Measurements from ENCODE around the gene TRAF3.

The TRAF3 gene

GRCh38 chr14:102784892-102785594, 7.8 kb downstream of the TRAF3 start:
- no peak overlapping the region for H4K91ac ChIP-seq (ENCODE audit: low read depth, low read length)
- H3K18ac ChIP-seq (ENCODE audit: low read length): peak overlapping the region; percentile 16
- no peaks in the 10 kb centered on the region for H3K36me3 ChIP-seq (ENCODE audit: control insufficient read depth in 1 of 2, insufficient read depth in 2 of 2, low read length in 2 of 2)
- H2BK5ac ChIP-seq (ENCODE audit: low read depth, low read length, poor library complexity): no peak overlapping the region
- H2BK120ac ChIP-seq (ENCODE audit: insufficient read depth, low read length, poor library complexity): no peak overlapping the region
- no peak overlapping the region for H2AFZ ChIP-seq (ENCODE audit: insufficient read depth, low read length, poor library complexity)
- no CpG with 5 or more reads among the region's 7 CpGs for WGBS (ENCODE audit: extremely low coverage, insufficient coverage, insufficient read length)
- no peaks in the 10 kb centered on the region for H3K27me3 ChIP-seq (ENCODE audit: insufficient read depth, low read length)
- no peak overlapping the region for H3K27ac ChIP-seq (ENCODE audit: low read depth, low read length)
- no peak overlapping the region for H2BK12ac ChIP-seq (ENCODE audit: low read length)
- H3K9me3 ChIP-seq (ENCODE audit: insufficient read depth, low read depth, low read length): no peaks in the 10 kb centered on the region
- no peak overlapping the region for H3K9ac ChIP-seq (ENCODE audit: low read length)
- H2AK5ac ChIP-seq (ENCODE audit: low read length): no peak overlapping the region
- H3K14ac ChIP-seq (ENCODE audit: low read length): no peak overlapping the region
- H3K4me1 ChIP-seq (ENCODE audit: control insufficient read depth in 1 of 2, insufficient read depth in 2 of 2, low read length in 2 of 2): peaks cover 0 to 4% of the 10 kb centered on the region in 2 experiments
- H3K79me2 ChIP-seq (ENCODE audit: control insufficient read depth, insufficient read depth, low read length, poor library complexity): no peaks in the 10 kb centered on the region
- H3K4me2 ChIP-seq (ENCODE audit: low read length): no peak overlapping the region
- no peak overlapping the region for H3K4me3 ChIP-seq (ENCODE audit: low read depth, low read length)
- no peak overlapping the region for H3K4ac ChIP-seq (ENCODE audit: low read depth, low read length)
- H3K79me1 ChIP-seq (ENCODE audit: low read length): no peaks in the 10 kb centered on the region
- H4K8ac ChIP-seq (ENCODE audit: low read depth, low read length): no peak overlapping the region
- no peak for DNase-seq
- H3K23ac ChIP-seq (ENCODE audit: low read length): no peak overlapping the region
- no peak overlapping the region for H4K12ac ChIP-seq (ENCODE audit: low read depth, low read length)

- no peak for DNase-seq
- no peak overlapping the region for H2BK5ac ChIP-seq (ENCODE audit: low read depth, low read length, poor library complexity)
- H2AK5ac ChIP-seq (ENCODE audit: low read length): no peak overlapping the region
- no peak overlapping the region for H2AFZ ChIP-seq (ENCODE audit: insufficient read depth, low read length, poor library complexity)
- no peak overlapping the region for H2BK12ac ChIP-seq (ENCODE audit: low read length)
- H3K36me3 ChIP-seq (ENCODE audit: control insufficient read depth in 1 of 2, insufficient read depth in 2 of 2, low read length in 2 of 2): no peaks in the 10 kb centered on the region
- no peak overlapping the region for H3K23ac ChIP-seq (ENCODE audit: low read length)
- no peaks in the 10 kb centered on the region for H3K27me3 ChIP-seq (ENCODE audit: insufficient read depth, low read length)
- no peak overlapping the region for H3K4me3 ChIP-seq (ENCODE audit: low read depth, low read length)
- no peak overlapping the region for H2BK120ac ChIP-seq (ENCODE audit: insufficient read depth, low read length, poor library complexity)
- H4K91ac ChIP-seq (ENCODE audit: low read depth, low read length): no peak overlapping the region
- H3K4ac ChIP-seq (ENCODE audit: low read depth, low read length): no peak overlapping the region
- no peak overlapping the region for H3K14ac ChIP-seq (ENCODE audit: low read length)
- H3K4me2 ChIP-seq (ENCODE audit: low read length): no peak overlapping the region
- WGBS (ENCODE audit: extremely low coverage, insufficient coverage, insufficient read length): no CpG with 5 or more reads among the region's 3 CpGs
- H3K27ac ChIP-seq (ENCODE audit: low read depth, low read length): no peak overlapping the region
- H3K9me3 ChIP-seq (ENCODE audit: insufficient read depth, low read depth, low read length): no peaks in the 10 kb centered on the region
- no peak overlapping the region for H3K18ac ChIP-seq (ENCODE audit: low read length)
- H3K79me2 ChIP-seq (ENCODE audit: control insufficient read depth, insufficient read depth, low read length, poor library complexity): no peaks in the 10 kb centered on the region
- H3K4me1 ChIP-seq (ENCODE audit: control insufficient read depth in 1 of 2, insufficient read depth in 2 of 2, low read length in 2 of 2): peaks cover 0 to 4% of the 10 kb centered on the region in 2 experiments
- H3K79me1 ChIP-seq (ENCODE audit: low read length): no peaks in the 10 kb centered on the region
- H4K8ac ChIP-seq (ENCODE audit: low read depth, low read length): no peak overlapping the region
- no peak overlapping the region for H3K9ac ChIP-seq (ENCODE audit: low read length)
- H4K12ac ChIP-seq (ENCODE audit: low read depth, low read length): no peak overlapping the region
Measured at GRCh38 chr14:102785595-102785963, 8.3 kb downstream of the TRAF3 start.

- Histone ChIP-seq H3K23ac (ENCODE audit: low read length) (no peak overlapping the region), H3K4me2 (ENCODE audit: low read length) (no peak overlapping the region), H2BK120ac (ENCODE audit: insufficient read depth, low read length, poor library complexity) (no peak overlapping the region), H3K4ac (ENCODE audit: low read depth, low read length) (no peak overlapping the region), H4K91ac (ENCODE audit: low read depth, low read length) (no peak overlapping the region), H2BK5ac (ENCODE audit: low read depth, low read length, poor library complexity) (no peak overlapping the region), H3K79me2 (ENCODE audit: control insufficient read depth, insufficient read depth, low read length, poor library complexity) (no peaks in the 10 kb centered on the region), H4K12ac (ENCODE audit: low read depth, low read length) (no peak overlapping the region), H3K18ac (ENCODE audit: low read length) (no peak overlapping the region), H2AFZ (ENCODE audit: insufficient read depth, low read length, poor library complexity) (no peak overlapping the region), H3K79me1 (ENCODE audit: low read length) (no peaks in the 10 kb centered on the region), H3K14ac (ENCODE audit: low read length) (no peak overlapping the region), H2BK12ac (ENCODE audit: low read length) (no peak overlapping the region), H3K27ac (ENCODE audit: low read depth, low read length) (no peak overlapping the region), H3K36me3 (ENCODE audit: control insufficient read depth in 1 of 2, insufficient read depth in 2 of 2, low read length in 2 of 2) (no peaks in the 10 kb centered on the region), H3K9ac (ENCODE audit: low read length) (no peak overlapping the region), H3K4me1 (ENCODE audit: control insufficient read depth in 1 of 2, insufficient read depth in 2 of 2, low read length in 2 of 2) (no peaks in the 10 kb centered on the region), H3K4me3 (ENCODE audit: low read depth, low read length) (no peak overlapping the region), H2AK5ac (ENCODE audit: low read length) (no peak overlapping the region), H4K8ac (ENCODE audit: low read depth, low read length) (no peak overlapping the region), H3K27me3 (ENCODE audit: insufficient read depth, low read length) (no peaks in the 10 kb centered on the region), H3K9me3 (ENCODE audit: insufficient read depth, low read depth, low read length) (no peaks in the 10 kb centered on the region)
- WGBS (ENCODE audit: extremely low coverage, insufficient coverage, insufficient read length): no CpG with 5 or more reads among the region's 4 CpGs
- peak; percentile 64 to 71 for DNase-seq
Measured at GRCh38 chr14:102786768-102787167, 9.5 kb downstream of the TRAF3 start.

- Histone ChIP-seq H3K27ac (ENCODE audit: low read depth, low read length) (no peak overlapping the region), H4K91ac (ENCODE audit: low read depth, low read length) (no peak overlapping the region), H3K4ac (ENCODE audit: low read depth, low read length) (no peak overlapping the region), H4K8ac (ENCODE audit: low read depth, low read length) (no peak overlapping the region), H3K79me1 (ENCODE audit: low read length) (no peaks in the 10 kb centered on the region), H4K12ac (ENCODE audit: low read depth, low read length) (no peak overlapping the region), H3K14ac (ENCODE audit: low read length) (no peak overlapping the region), H3K79me2 (ENCODE audit: control insufficient read depth, insufficient read depth, low read length, poor library complexity) (no peaks in the 10 kb centered on the region), H3K4me1 (ENCODE audit: control insufficient read depth in 1 of 2, insufficient read depth in 2 of 2, low read length in 2 of 2) (no peaks in the 10 kb centered on the region), H2BK12ac (ENCODE audit: low read length) (no peak overlapping the region), H2BK120ac (ENCODE audit: insufficient read depth, low read length, poor library complexity) (no peak overlapping the region), H3K36me3 (ENCODE audit: control insufficient read depth in 1 of 2, insufficient read depth in 2 of 2, low read length in 2 of 2) (peaks cover 2% of the 10 kb centered on the region in 2 experiments), H3K4me3 (ENCODE audit: low read depth, low read length) (no peak overlapping the region), H3K4me2 (ENCODE audit: low read length) (no peak overlapping the region), H2AFZ (ENCODE audit: insufficient read depth, low read length, poor library complexity) (no peak overlapping the region), H3K18ac (ENCODE audit: low read length) (no peak overlapping the region), H2BK5ac (ENCODE audit: low read depth, low read length, poor library complexity) (no peak overlapping the region), H3K9me3 (ENCODE audit: insufficient read depth, low read depth, low read length) (no peaks in the 10 kb centered on the region), H2AK5ac (ENCODE audit: low read length) (no peak overlapping the region), H3K27me3 (ENCODE audit: insufficient read depth, low read length) (no peaks in the 10 kb centered on the region), H3K23ac (ENCODE audit: low read length) (no peak overlapping the region), H3K9ac (ENCODE audit: low read length) (no peak overlapping the region)
- DNase-seq: no peak
- WGBS (ENCODE audit: extremely low coverage, insufficient coverage, insufficient read length): no CpG with 5 or more reads among the region's 5 CpGs
Measured at GRCh38 chr14:102789349-102789748, 12.1 kb downstream of the TRAF3 start.
